SK-N-SH (cell line): ENCODE results near the gene FBXL12. TPM values are rescaled to one million over a fixed set of nuclear protein-coding genes. Genes with fewer than 3 reads are reported as not detected.
A peak's percentile ranks its signal among the peaks of the same experiment; 100 is the strongest.

Experiments used
- CHD2 ChIP-seq: fragments of 150-350 bp; IDR thresholded peaks from 2 replicates; pipeline ENCODE4 v1.6.1; 2018; ENCODE audit warnings: low read length; ENCODE audit not compliant: partially characterized antibody
- FOSL2 ChIP-seq: IDR thresholded peaks from 2 replicates; pipeline ENCODE4 v1.4.0; 2012; ENCODE audit warnings: low read depth, mild to moderate bottlenecking, moderate library complexity, borderline replicate concordance
- GABPA ChIP-seq: IDR thresholded peaks from 2 replicates; pipeline ENCODE4 v1.4.0; 2012; ENCODE audit warnings: low read depth, mild to moderate bottlenecking
- GATA2 ChIP-seq: sonication (generic); formaldehyde crosslinking; IDR thresholded peaks from 2 replicates; pipeline ENCODE4 v1.5.0; 2020; ENCODE audit warnings: mild to moderate bottlenecking, missing genetic modification reagents
- IRF3 ChIP-seq: fragments of 150-350 bp; IDR thresholded peaks from 2 replicates; pipeline ENCODE4 v1.6.1; 2016; ENCODE audit warnings: mild to moderate bottlenecking, low read depth, low read length
- MAX ChIP-seq: IDR thresholded peaks from 2 replicates; pipeline ENCODE4 v1.4.0; 2012; ENCODE audit warnings: low read depth
- MEF2A ChIP-seq: IDR thresholded peaks from 2 replicates; pipeline ENCODE4 v1.4.0; 2012; ENCODE audit warnings: low read depth, borderline replicate concordance
- MXI1 ChIP-seq: IDR thresholded peaks from 2 replicates; pipeline ENCODE4 v1.6.1; 2012; ENCODE audit warnings: mild to moderate bottlenecking, low read depth, low read length, improper control_type of control experiment
- NRF1 ChIP-seq: IDR thresholded peaks from 2 replicates; pipeline ENCODE4 v1.6.1; 2012; ENCODE audit warnings: low read depth, mild to moderate bottlenecking, low read length
- PBX3 ChIP-seq: IDR thresholded peaks from 2 replicates; pipeline ENCODE4; 2012
- RAD21 ChIP-seq: IDR thresholded peaks from 2 replicates; pipeline ENCODE4 v1.6.1; 2012; ENCODE audit warnings: mild to moderate bottlenecking, low read length
- RCOR1 ChIP-seq: fragments of 150-350 bp; IDR thresholded peaks from 2 replicates; pipeline ENCODE4 v1.6.1; 2017; ENCODE audit warnings: antibody characterized with exemption, low read length
- RFX5 ChIP-seq: IDR thresholded peaks from 2 replicates; pipeline ENCODE4 v1.6.1; 2012; ENCODE audit warnings: mild to moderate bottlenecking, improper control_type of control experiment, low read length
- RXRA ChIP-seq: IDR thresholded peaks from 2 replicates; pipeline ENCODE4 v1.4.0; 2012; ENCODE audit warnings: low read depth, mild to moderate bottlenecking, borderline replicate concordance
- SIN3A ChIP-seq: IDR thresholded peaks from 2 replicates; pipeline ENCODE4 v1.6.1; 2012; ENCODE audit warnings: low read depth, mild to moderate bottlenecking, low read length, moderate library complexity, borderline replicate concordance
- SMC3 ChIP-seq: IDR thresholded peaks from 2 replicates; pipeline ENCODE4 v1.6.1; 2012; ENCODE audit warnings: low read depth, low read length, improper control_type of control experiment
- TEAD4 ChIP-seq: IDR thresholded peaks from 2 replicates; pipeline ENCODE4 v1.4.0; 2012; ENCODE audit warnings: mild to moderate bottlenecking, borderline replicate concordance; ENCODE audit not compliant: insufficient read depth
- YY1 ChIP-seq: IDR thresholded peaks from 2 replicates; pipeline ENCODE4 v1.4.0; 2012; ENCODE audit warnings: low read depth, mild to moderate bottlenecking
- ZBTB33 ChIP-seq: IDR thresholded peaks from 2 replicates; pipeline ENCODE4 v1.4.0; 2012; ENCODE audit warnings: low read depth, borderline replicate concordance
- polyA plus RNA-seq, 3 experiments: library from polyadenylated mRNA; depleted of rRNA; stranded (reverse); fragments of >200 nt; gene quantifications; 2 replicates each; pipeline ENCODE4 v1.2.3, GENCODE V29; 2012
- TF ChIP-seq, protein P1 (sequence below): IDR thresholded peaks from 2 replicates; pipeline ENCODE4 v1.4.0; 2012; ENCODE audit warnings: low read depth, borderline replicate concordance
- TF ChIP-seq, protein P2 (sequence below): fragments of 200-600 bp; sonication (generic); IDR thresholded peaks from 2 replicates; pipeline ENCODE4 v1.6.1; 2017; ENCODE audit warnings: antibody characterized with exemption, mild to moderate bottlenecking, moderate library complexity
- TF ChIP-seq, protein P3 (sequence below): fragments of 150-350 bp; IDR thresholded peaks from 2 replicates; pipeline ENCODE4 v1.6.1; 2017; ENCODE audit warnings: antibody characterized with exemption, low read length, low read depth, borderline replicate concordance

The FBXL12 gene
- polyA plus RNA-seq, 1 of the 3 experiments (the other 2 are of a cell fraction) = 27.1 TPM

- TF ChIP-seq PBX3 (0 out of 2 replicates have a peak, but pooled peaks have one; percentile 14), ZBTB33 (peak; percentile 56; the same call in 1 of the 2 replicates), RAD21 (no peak; the same call in 1 of the 2 replicates), YY1 (no peak), IRF3 (no peak), FOSL2 (no peak), RFX5 (no peak), MXI1 (peak; percentile 56), GATA2 (CRISPR knock-in tag) (no peak), MEF2A (no peak), NRF1 (peak; percentile 48), SMC3 (peak; percentile 27), GABPA (peak; percentile 99), SIN3A (no peak; the same call in 1 of the 2 replicates), RCOR1 (no peak; the same call in 1 of the 2 replicates), CHD2 (peak; percentile 83), RXRA (no peak), MAX (peak; percentile 92), TEAD4 (0 out of 2 replicates have a peak, but pooled peaks have one; percentile 3)
- TF ChIP-seq, protein P1, sequence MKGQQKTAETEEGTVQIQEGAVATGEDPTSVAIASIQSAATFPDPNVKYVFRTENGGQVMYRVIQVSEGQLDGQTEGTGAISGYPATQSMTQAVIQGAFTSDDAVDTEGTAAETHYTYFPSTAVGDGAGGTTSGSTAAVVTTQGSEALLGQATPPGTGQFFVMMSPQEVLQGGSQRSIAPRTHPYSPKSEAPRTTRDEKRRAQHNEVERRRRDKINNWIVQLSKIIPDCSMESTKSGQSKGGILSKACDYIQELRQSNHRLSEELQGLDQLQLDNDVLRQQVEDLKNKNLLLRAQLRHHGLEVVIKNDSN = no peak
- TF ChIP-seq, protein P2, sequence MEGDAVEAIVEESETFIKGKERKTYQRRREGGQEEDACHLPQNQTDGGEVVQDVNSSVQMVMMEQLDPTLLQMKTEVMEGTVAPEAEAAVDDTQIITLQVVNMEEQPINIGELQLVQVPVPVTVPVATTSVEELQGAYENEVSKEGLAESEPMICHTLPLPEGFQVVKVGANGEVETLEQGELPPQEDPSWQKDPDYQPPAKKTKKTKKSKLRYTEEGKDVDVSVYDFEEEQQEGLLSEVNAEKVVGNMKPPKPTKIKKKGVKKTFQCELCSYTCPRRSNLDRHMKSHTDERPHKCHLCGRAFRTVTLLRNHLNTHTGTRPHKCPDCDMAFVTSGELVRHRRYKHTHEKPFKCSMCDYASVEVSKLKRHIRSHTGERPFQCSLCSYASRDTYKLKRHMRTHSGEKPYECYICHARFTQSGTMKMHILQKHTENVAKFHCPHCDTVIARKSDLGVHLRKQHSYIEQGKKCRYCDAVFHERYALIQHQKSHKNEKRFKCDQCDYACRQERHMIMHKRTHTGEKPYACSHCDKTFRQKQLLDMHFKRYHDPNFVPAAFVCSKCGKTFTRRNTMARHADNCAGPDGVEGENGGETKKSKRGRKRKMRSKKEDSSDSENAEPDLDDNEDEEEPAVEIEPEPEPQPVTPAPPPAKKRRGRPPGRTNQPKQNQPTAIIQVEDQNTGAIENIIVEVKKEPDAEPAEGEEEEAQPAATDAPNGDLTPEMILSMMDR = no peak
- TF ChIP-seq, protein P3, sequence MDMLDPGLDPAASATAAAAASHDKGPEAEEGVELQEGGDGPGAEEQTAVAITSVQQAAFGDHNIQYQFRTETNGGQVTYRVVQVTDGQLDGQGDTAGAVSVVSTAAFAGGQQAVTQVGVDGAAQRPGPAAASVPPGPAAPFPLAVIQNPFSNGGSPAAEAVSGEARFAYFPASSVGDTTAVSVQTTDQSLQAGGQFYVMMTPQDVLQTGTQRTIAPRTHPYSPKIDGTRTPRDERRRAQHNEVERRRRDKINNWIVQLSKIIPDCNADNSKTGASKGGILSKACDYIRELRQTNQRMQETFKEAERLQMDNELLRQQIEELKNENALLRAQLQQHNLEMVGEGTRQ = no peak
These were observed 50.4 kb downstream of the FBXL12 start, which contains the start of gene ZNF846 (continued) for GRCh38 chr19:9768175-9769112.
